Measurements from ENCODE around the gene PRPF40B.

PRPF40B gene

GRCh38 chr12:49689785-49690184 is 66.4 kb downstream of the PRPF40B start:
- DNase-seq = no peak

GRCh38 chr12:49692851-49693250 is 69.5 kb downstream of the PRPF40B start:
- DNase-seq = no peak

- DNase-seq = no peak
These were observed 70.6 kb downstream of the PRPF40B start for GRCh38 chr12:49693931-49694444.

All from stimulated activated naive CD4-positive, alpha-beta T cell treated with Interleukin-2 at 50 U/mL for 16 hours (primary cell).